ENCODE results near the gene ZNF608.

Gene ZNF608

GRCh38 chr5:124736805-124737188, 9.6 kb downstream of the ZNF608 start:
- DNase-seq = no peak

DNA sequence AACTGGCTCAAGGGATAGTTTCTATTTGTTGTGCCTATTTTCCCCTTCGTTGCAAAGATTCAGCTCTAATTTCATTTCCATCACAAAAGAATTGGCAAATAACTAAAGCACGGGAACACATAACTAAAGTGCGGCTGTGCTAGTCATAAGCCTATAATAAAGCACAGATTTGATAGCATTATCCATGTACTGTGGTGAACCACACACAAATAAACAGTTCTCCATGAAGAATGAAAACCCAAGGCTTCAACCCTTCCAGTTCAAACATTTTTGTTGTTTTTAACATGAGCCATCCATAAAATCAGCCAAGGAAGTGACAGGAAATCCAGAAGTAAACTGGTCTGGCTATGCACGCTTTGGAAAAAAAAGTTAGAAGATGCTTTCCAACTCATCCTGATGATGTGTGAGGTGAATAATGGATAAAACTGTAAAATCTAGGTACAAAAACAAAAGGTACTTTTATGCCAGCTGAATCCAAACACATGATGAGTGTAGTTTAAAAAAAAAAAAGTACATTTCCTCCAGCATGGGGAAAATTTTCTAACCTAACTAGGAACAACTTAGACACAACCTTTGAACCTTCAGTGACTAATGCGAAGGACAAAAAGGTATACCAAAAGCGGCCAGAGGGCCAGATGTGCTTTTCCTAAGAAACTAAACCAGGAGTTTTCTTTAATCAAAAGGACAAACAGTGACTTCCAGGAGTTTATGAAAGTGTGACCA, 10.2 kb downstream of the ZNF608 start:
- DNase-seq = no peak

DNA sequence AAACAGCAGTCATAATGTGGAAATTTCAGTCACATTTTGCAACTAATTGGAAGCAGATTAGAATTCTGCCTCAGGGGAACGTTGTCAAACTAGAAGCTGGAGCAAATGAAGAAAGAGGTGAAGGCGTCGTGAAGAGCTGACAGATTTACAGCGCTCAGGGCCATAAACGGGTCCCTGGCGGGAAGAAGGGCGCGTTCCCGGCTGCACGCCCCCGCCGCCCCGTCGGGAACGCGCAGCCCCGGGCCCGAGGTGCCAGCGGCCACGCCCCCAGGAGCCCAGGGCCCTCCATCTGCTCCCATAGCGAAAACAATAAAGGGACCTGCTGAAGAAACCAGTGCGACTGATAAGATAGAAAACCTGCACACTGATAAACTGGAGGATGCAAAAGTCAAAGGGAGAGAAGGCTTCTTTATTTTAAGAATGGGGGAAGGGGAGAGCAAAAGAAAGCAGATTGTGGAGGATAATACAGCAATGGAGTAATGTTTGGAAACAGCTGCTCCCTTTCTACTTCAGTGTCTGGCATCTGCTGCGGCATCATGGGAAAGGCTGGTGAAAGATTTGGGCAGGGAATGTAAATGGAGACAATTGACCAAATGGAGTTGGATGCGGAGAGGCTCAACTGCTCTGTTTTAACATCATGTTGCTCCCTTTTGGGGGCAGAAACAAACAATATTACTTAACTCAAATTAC, 11.1 kb downstream of the ZNF608 start:
- DNase-seq = no peak

- no peak for DNase-seq
Observed at GRCh38 chr5:124734574-124735168, 11.8 kb downstream of the ZNF608 start.

DNA sequence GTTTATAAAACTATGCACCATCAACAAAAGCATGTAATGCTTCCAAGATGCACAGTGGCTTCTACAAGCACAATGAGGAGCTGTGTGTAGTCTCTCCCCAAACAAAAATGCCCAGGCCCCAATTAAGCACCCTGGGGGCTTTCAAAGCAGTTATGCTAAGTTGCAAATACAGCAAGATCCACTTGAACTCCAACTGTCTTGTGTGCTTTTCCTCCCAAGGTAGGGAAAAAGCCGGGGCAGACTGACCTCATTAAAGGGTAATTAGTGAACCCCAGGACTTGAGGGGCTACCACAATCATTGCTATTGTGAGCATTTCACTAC, 13.1 kb downstream of the ZNF608 start:
- no peak for DNase-seq

DNA sequence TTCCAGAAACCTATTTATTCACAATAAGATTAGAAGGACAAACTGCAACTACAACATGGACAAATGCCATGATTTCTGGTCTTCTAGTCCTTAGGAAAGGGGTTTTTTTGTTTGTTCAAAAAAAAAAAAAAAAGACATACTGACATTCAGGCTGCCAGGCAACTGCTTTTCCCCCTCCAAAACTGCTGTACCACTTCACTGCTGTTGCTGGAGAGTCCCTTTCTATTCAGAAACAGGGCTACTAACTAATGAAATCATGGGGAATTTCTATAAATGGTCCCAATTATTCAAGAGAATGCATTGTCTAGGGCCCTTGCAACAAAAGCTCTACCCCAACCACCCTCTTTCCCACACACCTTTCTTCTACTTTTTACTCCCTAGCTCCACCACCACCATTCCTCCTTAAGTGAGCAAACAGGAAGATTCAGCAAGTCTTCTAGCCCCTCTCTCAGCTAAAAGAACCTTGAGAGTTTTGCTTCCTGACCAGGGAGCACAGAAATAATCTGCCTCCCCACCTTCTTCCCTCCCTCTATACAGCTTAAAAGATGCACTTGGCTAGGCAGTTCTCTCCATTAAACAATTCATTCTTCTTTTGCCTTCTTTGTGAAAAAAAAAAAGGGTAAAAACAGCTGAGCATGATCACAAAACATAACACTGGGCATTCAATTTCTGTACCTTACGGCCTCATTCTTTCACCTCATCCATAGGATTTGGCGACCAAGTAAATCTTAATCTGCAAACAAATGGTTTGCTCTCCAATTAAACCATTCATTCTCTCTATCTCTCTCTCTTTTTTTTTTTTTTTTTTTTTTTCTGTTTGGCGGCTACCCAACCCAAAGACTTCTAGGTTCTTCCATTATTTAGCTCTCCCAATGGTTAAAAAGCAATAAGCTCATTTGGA, 13.8 kb downstream of the ZNF608 start:
- DNase-seq = no peak

- DNase-seq = no peak
Observed at GRCh38 chr5:124730381-124730780, 16.1 kb downstream of the ZNF608 start.

DNA sequence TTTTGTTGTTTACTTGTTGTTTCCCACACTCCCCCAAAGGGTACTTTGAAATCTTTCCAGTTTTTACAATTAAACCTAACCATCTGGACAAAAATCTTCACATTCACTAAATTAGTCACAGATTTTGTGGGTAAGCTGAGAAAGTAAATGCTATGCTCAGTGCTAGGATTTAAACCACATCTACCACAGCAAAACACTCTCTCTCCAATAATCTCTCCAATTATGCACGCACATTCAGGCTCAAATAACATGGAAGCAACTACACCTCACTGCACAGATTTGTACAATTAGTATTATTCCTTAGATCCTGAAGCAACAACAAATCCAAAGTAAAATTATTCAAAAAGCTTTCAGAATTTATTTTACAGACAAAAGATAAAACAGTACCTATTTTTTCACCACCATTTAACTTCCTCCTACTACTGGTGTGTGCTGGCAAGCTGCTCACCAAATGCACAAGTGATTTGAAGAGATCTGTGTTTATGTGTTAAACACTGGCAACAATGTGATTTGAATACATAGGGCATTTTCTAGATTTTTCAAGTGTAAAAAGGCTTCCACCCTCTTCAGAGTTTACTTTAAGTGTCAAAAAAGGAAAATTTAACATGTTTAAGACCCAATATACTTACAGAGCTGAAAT, 16.6 kb downstream of the ZNF608 start:
- no peak for DNase-seq

DNA sequence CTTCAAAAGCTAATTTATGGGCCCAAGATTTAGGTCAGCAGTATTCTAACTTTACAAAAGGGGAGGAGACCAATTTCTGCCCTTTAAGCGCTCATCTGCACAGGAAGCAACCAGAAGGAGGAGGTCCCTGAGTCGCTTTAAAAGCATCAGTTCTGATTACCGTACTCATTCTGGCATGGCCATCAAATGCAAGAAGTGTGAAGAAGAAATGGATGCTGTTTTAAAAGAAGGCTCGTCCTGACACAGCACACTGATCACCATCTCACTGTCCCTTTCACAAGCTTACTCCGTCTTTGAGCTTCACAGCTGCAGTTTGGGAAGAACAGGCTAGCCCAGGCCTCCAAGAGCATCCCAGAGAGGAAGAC, 17.5 kb downstream of the ZNF608 start:
- DNase-seq = no peak

DNA sequence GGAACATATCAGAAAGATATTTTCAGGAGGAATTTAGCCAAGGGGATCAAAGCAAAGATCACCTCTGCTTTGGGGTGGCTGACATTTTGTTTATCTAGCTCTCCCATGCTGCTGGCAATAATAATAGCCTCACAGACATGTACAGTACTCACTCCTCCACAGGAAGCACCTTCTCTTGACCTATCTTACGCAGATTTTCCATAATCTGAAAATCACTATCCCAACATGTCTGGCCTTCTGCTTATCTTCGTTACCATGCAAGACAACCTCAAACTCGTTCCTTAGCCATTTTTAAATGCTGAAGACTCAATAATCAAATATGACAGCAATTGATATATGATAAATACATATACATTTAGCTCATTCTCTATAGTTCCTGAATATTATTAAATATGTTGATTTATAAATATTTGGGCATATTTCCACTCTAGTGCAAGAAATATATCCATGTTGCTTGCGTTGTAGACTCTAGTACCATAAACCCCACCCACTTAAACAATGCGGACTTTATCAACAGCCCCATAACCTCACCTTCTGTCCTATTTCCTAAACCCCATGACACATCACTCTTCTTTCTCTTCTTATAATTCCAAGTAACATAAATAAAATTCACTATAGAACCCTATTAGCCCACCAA, 18.0 kb downstream of the ZNF608 start:
- no peak for DNase-seq

GRCh38 chr5:124726631-124727362, 19.6 kb downstream of the ZNF608 start:
- DNase-seq = no peak

DNA sequence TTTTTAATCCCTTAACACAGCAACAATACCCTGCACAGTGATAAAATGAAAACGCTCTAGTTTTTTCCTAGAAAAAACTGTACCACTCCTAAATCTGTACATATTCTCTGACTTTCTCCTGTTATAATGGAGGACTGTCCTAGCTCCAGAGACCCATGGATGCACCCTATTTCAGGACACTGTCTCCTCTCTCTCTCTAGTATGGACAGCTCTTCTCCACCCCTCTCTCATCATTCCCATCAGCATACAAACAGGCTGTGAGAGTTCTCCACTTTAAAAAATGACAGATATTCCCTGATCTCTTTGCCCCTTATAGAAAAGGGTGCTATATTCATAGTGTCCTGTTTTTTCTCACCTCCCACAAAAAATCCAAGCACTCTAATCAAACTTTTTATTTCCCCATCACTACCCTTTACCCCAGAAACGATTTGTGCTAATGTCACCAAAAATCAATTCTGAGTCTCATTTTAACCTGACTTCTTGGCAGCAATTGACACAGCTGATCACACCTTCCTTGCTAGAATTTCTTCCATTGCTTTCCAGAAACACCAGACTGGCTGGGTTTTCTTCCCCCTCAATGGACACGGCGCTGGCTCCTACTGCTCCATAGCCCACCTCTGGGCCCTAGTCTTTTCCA, 20.7 kb downstream of the ZNF608 start:
- DNase-seq = no peak

- DNase-seq = no peak
Observed at GRCh38 chr5:124725040-124725434, 21.4 kb downstream of the ZNF608 start.

GRCh38 chr5:124724357-124725039, 21.9 kb downstream of the ZNF608 start:
- DNase-seq = no peak

DNA sequence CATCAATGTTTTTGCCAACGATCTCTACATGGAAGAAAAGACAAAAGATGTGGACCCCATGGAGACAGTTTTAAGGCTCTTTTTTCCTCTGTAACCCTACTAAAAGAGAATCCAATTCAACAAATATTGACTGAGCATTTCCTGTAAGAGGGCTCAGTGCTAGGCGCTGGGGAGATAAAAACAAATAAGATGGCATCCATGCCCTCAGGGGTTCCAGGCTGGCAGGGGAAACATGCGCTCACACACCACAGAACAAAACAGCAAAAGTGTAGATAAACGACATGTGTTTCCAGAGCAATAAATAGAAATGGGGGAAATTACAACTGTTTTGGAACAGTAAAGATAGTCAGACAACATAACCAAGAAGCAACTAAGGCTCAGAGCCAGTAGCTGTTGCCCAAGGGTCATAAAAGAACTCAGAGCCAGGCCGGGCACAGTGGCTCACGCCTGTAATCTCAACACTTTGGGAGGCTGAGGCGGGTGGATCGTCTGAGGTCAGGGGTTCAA, 25.2 kb downstream of the ZNF608 start:
- no peak for DNase-seq

DNA sequence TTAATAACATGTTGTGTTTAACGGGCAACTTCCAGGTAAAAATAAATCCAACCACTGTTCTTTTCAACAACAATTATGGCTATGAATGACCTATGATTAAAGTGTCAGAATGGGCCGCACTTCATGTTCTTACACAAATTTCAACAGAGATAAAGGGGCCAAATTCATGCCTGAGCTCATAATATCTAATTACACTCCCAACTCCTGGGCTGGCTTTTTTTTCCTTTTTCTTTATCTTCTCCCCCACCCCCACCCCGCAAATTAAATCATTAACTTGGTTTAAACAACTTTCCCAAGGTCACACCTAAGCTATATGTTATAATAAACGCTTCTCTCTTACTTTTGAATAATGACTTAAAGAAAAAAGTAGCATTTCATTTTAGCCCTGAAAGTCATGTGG, 25.8 kb downstream of the ZNF608 start:
- DNase-seq = no peak

- DNase-seq = no peak
Observed at GRCh38 chr5:124719113-124719967, 27.1 kb downstream of the ZNF608 start.

DNA sequence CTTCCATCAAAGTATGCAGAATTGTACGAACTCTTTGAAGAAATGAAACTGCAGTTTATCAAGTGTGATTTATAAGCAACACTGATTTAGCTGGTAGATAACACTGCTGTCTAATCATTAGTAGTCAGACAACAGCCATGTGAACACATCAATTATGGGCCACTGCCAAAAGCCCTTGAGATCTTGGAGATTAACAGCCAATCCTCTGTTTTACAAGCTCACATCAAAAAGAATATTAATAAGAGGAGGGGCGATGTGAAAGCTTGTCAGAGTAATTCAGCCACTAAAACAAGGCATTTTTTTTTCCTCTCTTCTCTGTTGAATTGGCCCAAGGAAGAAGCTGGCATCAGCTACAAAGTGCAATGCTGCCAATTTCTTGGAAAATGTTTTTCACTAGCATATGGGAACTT, 28.1 kb downstream of the ZNF608 start:
- no peak for DNase-seq

GRCh38 chr5:124716169-124716568, 30.3 kb downstream of the ZNF608 start:
- DNase-seq = no peak

Measured in bone marrow (tissue), 2 donors.